SK-N-SH (cell line): Measurements from ENCODE around the gene LPIN1.

Source experiments
- FOXM1 ChIP-seq: IDR thresholded peaks from 2 replicates; pipeline ENCODE4 v1.4.0; 2012; ENCODE audit warnings: low read depth, mild to moderate bottlenecking
- RAD21 ChIP-seq: IDR thresholded peaks from 2 replicates; pipeline ENCODE4 v1.6.1; 2012; ENCODE audit warnings: mild to moderate bottlenecking, low read length
- TCF12 ChIP-seq: IDR thresholded peaks from 2 replicates; pipeline ENCODE4 v1.4.0; 2012
- TF ChIP-seq, protein P1 (sequence below): fragments of 200-600 bp; sonication (generic); IDR thresholded peaks from 2 replicates; pipeline ENCODE4 v1.6.1; 2017; ENCODE audit warnings: antibody characterized with exemption, mild to moderate bottlenecking, moderate library complexity
- TF ChIP-seq, protein P2 (sequence below): IDR thresholded peaks from 2 replicates; pipeline ENCODE4 v1.6.1; 2012; ENCODE audit warnings: mild to moderate bottlenecking, low read depth, low read length, moderate library complexity

DNA sequence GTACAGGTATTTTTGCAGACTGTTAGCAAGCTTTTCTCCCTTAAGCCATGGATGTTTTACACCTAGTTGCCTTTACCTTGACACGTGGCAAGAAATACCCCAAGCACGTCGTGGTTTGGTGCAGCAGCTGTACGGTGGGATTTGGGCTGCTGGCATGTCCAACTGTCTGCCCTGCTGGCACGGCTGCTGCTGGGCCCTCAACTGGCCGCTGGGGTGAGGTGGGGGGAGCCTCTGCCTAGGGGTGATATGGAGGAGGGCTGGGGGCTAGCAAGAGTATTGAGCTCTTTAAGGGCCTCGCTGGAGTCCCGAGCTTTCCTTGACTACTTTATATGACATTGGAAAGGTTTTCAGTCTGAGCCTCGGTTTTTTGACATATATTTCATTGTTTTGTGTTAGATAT lies 41.6 kb downstream of the LPIN1 start:
- TF ChIP-seq, protein P1, sequence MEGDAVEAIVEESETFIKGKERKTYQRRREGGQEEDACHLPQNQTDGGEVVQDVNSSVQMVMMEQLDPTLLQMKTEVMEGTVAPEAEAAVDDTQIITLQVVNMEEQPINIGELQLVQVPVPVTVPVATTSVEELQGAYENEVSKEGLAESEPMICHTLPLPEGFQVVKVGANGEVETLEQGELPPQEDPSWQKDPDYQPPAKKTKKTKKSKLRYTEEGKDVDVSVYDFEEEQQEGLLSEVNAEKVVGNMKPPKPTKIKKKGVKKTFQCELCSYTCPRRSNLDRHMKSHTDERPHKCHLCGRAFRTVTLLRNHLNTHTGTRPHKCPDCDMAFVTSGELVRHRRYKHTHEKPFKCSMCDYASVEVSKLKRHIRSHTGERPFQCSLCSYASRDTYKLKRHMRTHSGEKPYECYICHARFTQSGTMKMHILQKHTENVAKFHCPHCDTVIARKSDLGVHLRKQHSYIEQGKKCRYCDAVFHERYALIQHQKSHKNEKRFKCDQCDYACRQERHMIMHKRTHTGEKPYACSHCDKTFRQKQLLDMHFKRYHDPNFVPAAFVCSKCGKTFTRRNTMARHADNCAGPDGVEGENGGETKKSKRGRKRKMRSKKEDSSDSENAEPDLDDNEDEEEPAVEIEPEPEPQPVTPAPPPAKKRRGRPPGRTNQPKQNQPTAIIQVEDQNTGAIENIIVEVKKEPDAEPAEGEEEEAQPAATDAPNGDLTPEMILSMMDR: no peak
- no peak for TF ChIP-seq TCF12
- no peak for TF ChIP-seq FOXM1
- TF ChIP-seq RAD21: no peak
- TF ChIP-seq, protein P2, sequence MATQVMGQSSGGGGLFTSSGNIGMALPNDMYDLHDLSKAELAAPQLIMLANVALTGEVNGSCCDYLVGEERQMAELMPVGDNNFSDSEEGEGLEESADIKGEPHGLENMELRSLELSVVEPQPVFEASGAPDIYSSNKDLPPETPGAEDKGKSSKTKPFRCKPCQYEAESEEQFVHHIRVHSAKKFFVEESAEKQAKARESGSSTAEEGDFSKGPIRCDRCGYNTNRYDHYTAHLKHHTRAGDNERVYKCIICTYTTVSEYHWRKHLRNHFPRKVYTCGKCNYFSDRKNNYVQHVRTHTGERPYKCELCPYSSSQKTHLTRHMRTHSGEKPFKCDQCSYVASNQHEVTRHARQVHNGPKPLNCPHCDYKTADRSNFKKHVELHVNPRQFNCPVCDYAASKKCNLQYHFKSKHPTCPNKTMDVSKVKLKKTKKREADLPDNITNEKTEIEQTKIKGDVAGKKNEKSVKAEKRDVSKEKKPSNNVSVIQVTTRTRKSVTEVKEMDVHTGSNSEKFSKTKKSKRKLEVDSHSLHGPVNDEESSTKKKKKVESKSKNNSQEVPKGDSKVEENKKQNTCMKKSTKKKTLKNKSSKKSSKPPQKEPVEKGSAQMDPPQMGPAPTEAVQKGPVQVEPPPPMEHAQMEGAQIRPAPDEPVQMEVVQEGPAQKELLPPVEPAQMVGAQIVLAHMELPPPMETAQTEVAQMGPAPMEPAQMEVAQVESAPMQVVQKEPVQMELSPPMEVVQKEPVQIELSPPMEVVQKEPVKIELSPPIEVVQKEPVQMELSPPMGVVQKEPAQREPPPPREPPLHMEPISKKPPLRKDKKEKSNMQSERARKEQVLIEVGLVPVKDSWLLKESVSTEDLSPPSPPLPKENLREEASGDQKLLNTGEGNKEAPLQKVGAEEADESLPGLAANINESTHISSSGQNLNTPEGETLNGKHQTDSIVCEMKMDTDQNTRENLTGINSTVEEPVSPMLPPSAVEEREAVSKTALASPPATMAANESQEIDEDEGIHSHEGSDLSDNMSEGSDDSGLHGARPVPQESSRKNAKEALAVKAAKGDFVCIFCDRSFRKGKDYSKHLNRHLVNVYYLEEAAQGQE: no peak
